IPS-15b (cell line): ENCODE results near the gene FBXL14.

ENCODE experiments used
- H3K27me3 ChIP-seq: one replicate; pipeline ENCODE4 v1.6.1; 2013; ENCODE audit warnings: low read length; ENCODE audit not compliant: control insufficient read depth, insufficient read depth
- H3K36me3 ChIP-seq: one replicate; pipeline ENCODE4 v1.6.1; 2013; ENCODE audit warnings: low read length; ENCODE audit not compliant: control insufficient read depth, insufficient read depth
- H3K4me1 ChIP-seq: one replicate; pipeline ENCODE4 v1.6.1; 2013; ENCODE audit warnings: mild to moderate bottlenecking, low read length; ENCODE audit not compliant: control insufficient read depth, insufficient read depth
- H3K4me3 ChIP-seq: one replicate; pipeline ENCODE4 v1.5.1; 2013; ENCODE audit warnings: low read depth, low read length
- H3K9ac ChIP-seq: one replicate; pipeline ENCODE4 v1.6.1; 2013; ENCODE audit warnings: low read depth, mild to moderate bottlenecking, low read length
- H3K9me3 ChIP-seq: one replicate; pipeline ENCODE4 v1.6.1; 2013; ENCODE audit warnings: mild to moderate bottlenecking, low read length; ENCODE audit not compliant: control insufficient read depth, insufficient read depth

FBXL14 gene, protein sequence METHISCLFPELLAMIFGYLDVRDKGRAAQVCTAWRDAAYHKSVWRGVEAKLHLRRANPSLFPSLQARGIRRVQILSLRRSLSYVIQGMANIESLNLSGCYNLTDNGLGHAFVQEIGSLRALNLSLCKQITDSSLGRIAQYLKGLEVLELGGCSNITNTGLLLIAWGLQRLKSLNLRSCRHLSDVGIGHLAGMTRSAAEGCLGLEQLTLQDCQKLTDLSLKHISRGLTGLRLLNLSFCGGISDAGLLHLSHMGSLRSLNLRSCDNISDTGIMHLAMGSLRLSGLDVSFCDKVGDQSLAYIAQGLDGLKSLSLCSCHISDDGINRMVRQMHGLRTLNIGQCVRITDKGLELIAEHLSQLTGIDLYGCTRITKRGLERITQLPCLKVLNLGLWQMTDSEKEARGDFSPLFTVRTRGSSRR

DNA sequence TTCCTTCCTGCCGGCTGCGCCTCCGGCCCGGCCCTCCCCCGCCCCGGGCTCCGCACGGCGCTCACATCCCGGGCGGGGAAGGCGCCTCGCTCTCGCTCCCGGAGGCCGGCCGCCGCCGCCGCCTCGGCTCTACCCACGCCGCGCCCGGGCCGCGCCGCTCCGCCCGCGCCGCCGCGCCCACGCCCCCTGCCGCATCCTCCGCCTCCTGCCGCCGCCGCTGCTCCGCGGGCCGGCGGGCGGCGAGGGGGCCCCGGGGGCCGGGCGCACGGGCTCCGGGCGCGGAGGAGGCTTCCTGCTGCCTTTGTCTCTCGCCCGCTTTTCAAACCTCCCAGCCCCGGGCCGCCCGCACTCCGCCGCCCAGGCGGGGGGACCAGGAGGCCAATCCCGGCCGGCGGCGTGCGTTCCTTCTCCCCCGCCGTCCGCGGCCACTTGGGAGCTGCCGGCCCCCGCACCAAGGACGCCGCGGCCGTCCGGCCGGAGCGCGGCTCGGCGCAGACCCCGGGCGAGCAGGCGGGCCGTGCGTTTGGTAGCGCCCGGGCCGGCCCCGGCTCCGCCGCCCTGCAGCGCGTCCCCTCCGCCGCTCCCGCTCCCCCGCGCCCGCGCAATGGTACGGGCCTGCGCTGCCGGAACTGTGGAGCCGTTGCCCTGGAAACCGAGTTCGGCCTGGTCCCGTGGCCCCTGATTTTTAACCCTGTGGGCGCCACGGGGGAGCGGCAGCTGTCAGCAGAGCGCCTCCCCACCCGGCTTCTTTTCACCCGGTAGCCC, at the start of gene FBXL14:
Gene FBXL14, minus strand, starts transcription at position 321 of the 765 bp plus-strand sequence. CDS start 515 bp downstream, outside the sequence.
- Histone ChIP-seq H3K4me1 (peaks cover 27% of the 10 kb centered on the region), H3K9me3 (no peaks in the 10 kb centered on the region), H3K36me3 (no peaks in the 10 kb centered on the region), H3K4me3 (peak within 1 kb of the TSS; percentile 74), H3K27me3 (peaks cover 49% of the 10 kb centered on the region), H3K9ac (no peak within 1 kb of the TSS)

DNA sequence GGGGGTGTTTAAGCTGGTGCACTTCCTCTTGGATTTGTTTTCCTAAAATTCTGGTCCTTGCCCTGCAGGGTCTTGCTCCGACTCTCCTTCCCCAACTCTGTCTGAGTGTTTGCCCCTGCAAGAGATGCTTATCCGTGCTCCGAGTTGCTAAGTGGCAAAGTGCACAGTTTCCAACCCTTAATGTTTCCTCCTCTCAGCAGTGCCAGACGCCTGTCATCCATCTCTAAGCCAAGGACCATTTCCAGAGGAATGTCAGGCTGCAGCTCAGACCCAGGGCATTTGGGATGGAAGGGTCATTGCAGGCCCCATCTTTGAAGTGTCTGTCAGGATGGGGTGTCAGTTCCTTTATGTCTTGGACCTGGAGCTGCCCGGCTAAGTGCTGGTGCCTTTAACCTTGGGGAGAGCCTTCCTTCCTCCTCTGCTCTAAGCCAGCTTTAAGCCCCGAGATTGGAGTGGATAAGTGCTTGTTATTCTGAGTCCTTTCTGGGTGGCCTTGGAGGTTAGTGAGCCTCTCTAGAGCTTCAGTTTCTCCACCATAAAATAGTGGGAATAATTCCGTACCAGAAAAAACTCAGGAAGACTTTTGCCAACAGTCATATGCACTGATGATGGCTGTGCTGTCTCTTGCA, 49.6 kb upstream of the FBXL14 start:
- Histone ChIP-seq H3K4me1 (no peaks in the 10 kb centered on the region), H3K9ac (no peak overlapping the region), H3K9me3 (no peaks in the 10 kb centered on the region), H3K36me3 (no peaks in the 10 kb centered on the region), H3K27me3 (no peaks in the 10 kb centered on the region), H3K4me3 (no peak overlapping the region)

DNA sequence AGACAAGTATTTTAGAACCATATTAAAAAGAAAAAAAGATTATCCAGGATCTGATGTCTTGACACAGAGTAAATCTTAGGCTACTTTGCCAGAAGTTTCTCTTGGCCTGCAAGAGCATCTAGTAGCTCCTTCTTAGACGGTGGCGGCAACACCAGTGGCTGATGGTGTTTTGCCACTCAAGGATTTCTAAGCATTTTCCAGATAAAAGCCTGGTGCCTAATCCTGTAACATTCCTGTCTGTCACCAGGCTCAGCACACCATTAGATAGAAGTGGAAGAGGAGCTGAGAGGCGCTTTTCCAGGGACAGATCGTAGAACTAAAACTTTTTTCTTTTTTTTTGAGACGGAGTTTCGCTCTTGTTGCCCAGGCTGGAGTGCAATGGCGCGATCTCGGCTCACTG, 48.7 kb upstream of the FBXL14 start:
- H3K36me3 ChIP-seq, result no peaks in the 10 kb centered on the region
- H3K9ac ChIP-seq, result no peak overlapping the region
- no peaks in the 10 kb centered on the region for H3K27me3 ChIP-seq

DNA sequence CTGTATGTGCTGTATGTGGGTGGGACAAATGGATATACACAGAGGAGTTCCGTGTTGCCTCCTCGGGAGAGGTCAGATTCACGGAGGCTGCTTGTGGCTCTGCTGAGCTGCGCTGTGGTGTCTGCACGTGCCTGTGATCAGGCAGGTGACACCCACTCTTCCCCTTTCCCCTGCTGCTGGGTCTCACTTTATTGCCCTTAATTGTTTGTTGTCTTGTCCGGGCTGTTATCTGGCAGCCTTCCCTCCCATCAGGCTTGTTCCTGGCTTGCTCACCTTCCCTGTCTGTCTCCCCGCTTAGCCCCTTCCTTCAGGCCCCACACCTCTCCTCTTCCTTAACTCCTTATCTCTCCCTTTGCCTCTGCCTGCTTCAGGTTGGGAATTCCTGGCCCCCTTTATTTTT, 48.1 kb upstream of the FBXL14 start:
- H3K27me3 ChIP-seq, result no peaks in the 10 kb centered on the region
- no peak overlapping the region for H3K4me3 ChIP-seq
- H3K4me1 ChIP-seq, result no peaks in the 10 kb centered on the region
- no peak overlapping the region for H3K9ac ChIP-seq
- H3K9me3 ChIP-seq, result no peaks in the 10 kb centered on the region
- no peaks in the 10 kb centered on the region for H3K36me3 ChIP-seq

More for the DNA sequence above, 48.7 kb upstream of the FBXL14 start:
- H3K9me3 ChIP-seq, result no peaks in the 10 kb centered on the region
- no peaks in the 10 kb centered on the region for H3K4me1 ChIP-seq
- H3K4me3 ChIP-seq, result no peak overlapping the region

DNA sequence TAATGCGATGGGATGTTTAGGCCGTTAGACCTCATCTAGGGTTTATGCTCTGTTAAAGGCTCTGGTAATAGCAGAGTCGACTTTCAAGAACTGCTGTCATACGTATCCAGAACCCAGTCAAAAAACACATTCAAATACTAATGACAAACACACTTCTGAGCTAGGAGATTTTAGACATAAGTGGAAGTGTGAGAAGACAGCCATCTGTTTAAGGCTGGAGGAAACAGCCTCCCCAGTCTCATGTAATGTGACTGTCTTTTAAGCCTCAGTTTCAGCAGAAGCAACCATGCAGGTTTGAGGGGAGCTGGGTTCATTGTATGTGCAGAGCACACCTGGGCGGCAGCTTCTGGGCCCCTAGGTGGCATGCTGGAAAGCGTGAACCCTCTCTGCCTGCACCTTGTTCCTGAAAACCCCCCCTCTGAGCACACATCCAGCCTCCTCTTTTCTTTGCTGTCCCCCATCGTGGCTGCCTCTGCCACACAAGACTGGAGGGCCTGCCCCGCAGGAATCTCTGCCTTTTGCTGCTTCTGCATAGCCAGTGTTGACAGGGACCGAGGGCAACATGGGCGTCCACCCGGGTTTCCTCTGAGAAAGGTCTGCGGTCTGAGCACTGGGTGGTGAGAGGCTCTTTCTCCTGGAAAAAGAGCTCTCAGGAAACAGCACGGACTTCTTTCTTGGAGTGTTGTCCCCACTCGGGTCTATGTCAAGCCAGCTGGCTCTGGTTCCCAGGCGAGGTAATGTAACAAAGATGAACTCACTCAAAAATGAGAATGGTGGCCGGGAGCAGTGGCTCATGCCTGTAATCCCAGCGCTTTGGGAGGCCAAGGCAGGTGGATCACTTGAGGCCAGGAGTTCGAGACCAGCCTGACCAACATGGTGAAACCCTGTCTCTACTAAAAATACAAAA, 46.2 kb upstream of the FBXL14 start:
- H3K4me3 ChIP-seq, result no peak overlapping the region
- H3K9ac ChIP-seq, result no peak overlapping the region
- H3K9me3 ChIP-seq, result no peaks in the 10 kb centered on the region
- H3K27me3 ChIP-seq, result peaks cover under 1% of the 10 kb centered on the region
- H3K36me3 ChIP-seq, result no peaks in the 10 kb centered on the region
- H3K4me1 ChIP-seq, result no peaks in the 10 kb centered on the region

DNA sequence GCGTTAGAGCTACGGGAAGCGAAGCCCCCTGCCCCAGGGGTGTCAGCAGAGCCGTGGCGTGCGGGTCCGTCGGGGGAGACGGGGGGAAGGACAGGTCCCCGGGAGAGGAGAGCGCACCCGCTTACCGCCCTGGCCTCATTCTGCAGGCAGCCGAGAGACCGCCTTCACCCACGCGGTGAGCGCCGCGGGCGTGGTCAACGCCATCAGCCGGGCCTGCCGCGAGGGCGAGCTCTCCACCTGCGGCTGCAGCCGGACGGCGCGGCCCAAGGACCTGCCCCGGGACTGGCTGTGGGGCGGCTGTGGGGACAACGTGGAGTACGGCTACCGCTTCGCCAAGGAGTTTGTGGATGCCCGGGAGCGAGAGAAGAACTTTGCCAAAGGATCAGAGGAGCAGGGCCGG, 45.2 kb upstream of the FBXL14 start:
- Histone ChIP-seq H3K4me1 (no peaks in the 10 kb centered on the region), H3K36me3 (no peaks in the 10 kb centered on the region), H3K27me3 (peaks cover 9% of the 10 kb centered on the region), H3K4me3 (no peak overlapping the region), H3K9me3 (no peaks in the 10 kb centered on the region), H3K9ac (no peak overlapping the region)

DNA sequence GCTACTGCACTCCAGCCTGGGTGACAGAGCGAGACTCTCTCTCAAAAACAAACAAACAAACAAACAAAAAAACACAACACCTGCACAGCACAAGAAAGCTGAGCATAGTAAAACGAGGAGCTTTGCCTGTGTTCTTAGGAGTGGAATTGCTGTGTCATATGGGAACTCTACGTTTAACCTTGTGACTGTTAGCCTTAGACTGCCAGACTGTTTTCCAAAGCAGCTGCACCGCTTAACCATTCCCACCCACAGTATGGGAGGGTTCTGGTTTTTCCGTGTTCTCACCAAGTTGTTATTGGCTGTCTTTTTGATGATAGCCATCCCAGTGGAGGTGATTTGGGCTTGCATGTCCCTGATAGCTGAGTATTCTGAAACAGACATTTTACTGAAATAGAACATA, 43.8 kb upstream of the FBXL14 start:
- no peaks in the 10 kb centered on the region for H3K36me3 ChIP-seq
- no peaks in the 10 kb centered on the region for H3K4me1 ChIP-seq
- H3K9ac ChIP-seq, result no peak overlapping the region
- no peak overlapping the region for H3K4me3 ChIP-seq
- no peaks in the 10 kb centered on the region for H3K9me3 ChIP-seq
- peaks cover 23% of the 10 kb centered on the region for H3K27me3 ChIP-seq

DNA sequence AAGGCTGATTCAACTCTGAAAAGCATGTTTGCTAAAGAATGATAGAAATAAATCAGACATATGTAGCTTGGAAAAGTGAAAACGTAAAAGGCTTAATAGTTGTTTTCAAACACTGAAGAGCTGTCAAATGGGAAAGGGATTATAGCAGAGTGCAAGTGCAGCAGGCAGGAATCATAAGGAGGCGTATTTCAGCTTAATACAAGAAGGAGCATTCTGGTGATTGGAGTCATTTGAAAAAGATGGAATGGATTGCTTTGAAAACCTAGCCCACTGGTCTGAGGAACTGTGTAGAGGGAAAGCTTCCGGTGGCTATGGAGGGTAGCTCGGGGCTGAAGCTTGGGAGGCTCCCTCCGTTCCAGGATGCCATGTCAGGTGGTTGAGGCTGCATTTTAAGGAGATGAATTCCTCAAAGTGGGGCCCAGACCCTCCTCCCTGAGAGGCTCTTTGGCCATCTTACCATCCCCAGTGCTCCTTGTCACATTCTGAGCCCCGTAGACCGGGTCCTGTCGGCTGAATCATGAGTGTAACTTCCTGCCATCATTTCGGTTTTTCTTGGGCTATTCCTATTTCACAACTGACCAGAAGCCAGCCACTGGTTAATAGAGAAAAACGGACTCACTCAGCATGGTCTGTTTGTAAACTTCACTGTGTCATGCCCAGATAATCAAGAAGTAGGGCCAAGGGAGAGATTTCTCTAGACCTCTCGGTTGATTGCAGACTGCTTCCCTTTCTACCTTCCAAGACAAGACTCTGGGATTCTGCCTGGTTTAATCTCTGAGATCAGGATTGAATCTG, 41.1 kb upstream of the FBXL14 start:
- Histone ChIP-seq H3K9me3 (no peaks in the 10 kb centered on the region), H3K4me3 (no peak overlapping the region), H3K9ac (no peak overlapping the region), H3K4me1 (peaks cover 8% of the 10 kb centered on the region), H3K36me3 (no peaks in the 10 kb centered on the region), H3K27me3 (peaks cover 50% of the 10 kb centered on the region)

DNA sequence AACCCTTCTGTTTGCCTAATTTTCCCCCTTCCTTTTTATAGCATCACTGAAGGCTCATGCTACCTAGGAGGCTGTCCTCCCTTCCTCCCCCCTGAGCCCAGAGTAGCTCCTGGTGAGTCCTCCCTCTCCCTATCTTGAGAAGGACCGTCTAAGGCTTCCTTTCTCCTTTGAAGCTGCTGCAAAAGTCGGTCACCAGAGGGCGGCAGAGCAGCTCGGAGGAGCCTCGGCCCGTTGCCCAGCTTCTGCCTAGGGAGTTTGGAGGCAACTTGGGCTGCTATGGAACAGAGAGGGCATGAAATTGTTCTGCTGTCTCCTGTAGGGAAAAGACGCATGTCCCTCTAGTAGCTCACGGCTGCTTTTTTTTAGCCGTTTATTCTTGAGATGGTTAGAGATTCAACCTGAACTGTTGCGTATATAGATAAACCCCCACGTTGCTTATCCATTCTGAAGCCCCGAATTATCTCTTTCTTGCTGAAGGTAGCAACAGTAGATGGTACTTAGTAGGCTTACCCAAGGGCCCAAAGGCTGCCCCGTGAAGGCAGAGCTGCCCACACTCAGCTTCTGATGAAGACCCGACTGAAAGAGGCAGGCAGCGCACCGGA, 40.3 kb upstream of the FBXL14 start:
- peaks cover 55% of the 10 kb centered on the region for H3K27me3 ChIP-seq
- no peak overlapping the region for H3K4me3 ChIP-seq
- no peaks in the 10 kb centered on the region for H3K9me3 ChIP-seq
- no peaks in the 10 kb centered on the region for H3K36me3 ChIP-seq
- H3K9ac ChIP-seq, result no peak overlapping the region
- H3K4me1 ChIP-seq, result peaks cover 8% of the 10 kb centered on the region

DNA sequence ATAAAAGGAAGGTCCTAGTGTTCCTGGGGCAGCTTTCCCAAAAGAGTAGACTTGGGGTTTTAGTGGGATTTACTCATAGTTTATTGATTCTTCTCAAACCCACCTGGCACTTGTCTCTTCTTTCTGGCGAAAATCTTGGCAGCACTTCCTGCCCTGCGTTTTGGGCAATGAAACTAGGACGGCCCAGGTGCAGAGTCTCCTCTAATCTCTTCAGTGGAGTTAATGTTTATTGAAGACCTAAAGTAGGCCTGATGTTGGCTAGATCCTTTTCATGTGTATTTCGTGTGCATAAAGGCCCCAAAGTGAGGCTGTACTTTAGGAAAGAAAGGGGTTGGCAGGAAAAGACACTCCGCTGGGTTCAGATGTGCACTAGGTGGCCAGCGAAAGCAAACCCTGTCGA, 39.8 kb upstream of the FBXL14 start:
- no peaks in the 10 kb centered on the region for H3K9me3 ChIP-seq
- no peaks in the 10 kb centered on the region for H3K36me3 ChIP-seq
- peaks cover 8% of the 10 kb centered on the region for H3K4me1 ChIP-seq
- no peak overlapping the region for H3K9ac ChIP-seq
- H3K4me3 ChIP-seq, result no peak overlapping the region
- H3K27me3 ChIP-seq, result peaks cover 59% of the 10 kb centered on the region
